Ishikawa (cell line): Measurements from ENCODE around the gene UFM1.

Experiments used
- CEBPB ChIP-seq: IDR thresholded peaks from 2 replicates; pipeline ENCODE4 v1.6.1; 2012
- CREB1 ChIP-seq: IDR thresholded peaks from 2 replicates; pipeline ENCODE4 v1.6.1; 2012; ENCODE audit warnings: low read depth
- EGR1 ChIP-seq: IDR thresholded peaks from 2 replicates; pipeline ENCODE4 v1.6.1; 2012
- EP300 ChIP-seq: IDR thresholded peaks from 2 replicates; pipeline ENCODE4 v1.6.1; 2012; ENCODE audit warnings: borderline replicate concordance
- FOXM1 ChIP-seq: IDR thresholded peaks from 2 replicates; pipeline ENCODE4 v1.6.1; 2012; ENCODE audit warnings: low read depth, borderline replicate concordance
- MAX ChIP-seq: IDR thresholded peaks from 2 replicates; pipeline ENCODE4 v1.6.1; 2012
- NFIC ChIP-seq: IDR thresholded peaks from 2 replicates; pipeline ENCODE4 v1.6.1; 2012
- RAD21 ChIP-seq: IDR thresholded peaks from 2 replicates; pipeline ENCODE4 v1.6.1; 2012; ENCODE audit warnings: low read depth
- REST ChIP-seq: IDR thresholded peaks from 2 replicates; pipeline ENCODE4 v1.6.1; 2012; ENCODE audit warnings: low read depth, mild to moderate bottlenecking
- TAF1 ChIP-seq: IDR thresholded peaks from 2 replicates; pipeline ENCODE4 v1.6.1; 2012; ENCODE audit warnings: low read depth, mild to moderate bottlenecking
- TCF12 ChIP-seq: IDR thresholded peaks from 2 replicates; pipeline ENCODE4 v1.6.1; 2012; ENCODE audit warnings: low read depth
- TEAD4 ChIP-seq: IDR thresholded peaks from 2 replicates; pipeline ENCODE4 v1.6.1; 2012
- USF1 ChIP-seq: IDR thresholded peaks from 2 replicates; pipeline ENCODE4 v1.6.1; 2012
- YY1 ChIP-seq: IDR thresholded peaks from 2 replicates; pipeline ENCODE4 v1.6.1; 2012; ENCODE audit warnings: low read depth
- ZBTB7A ChIP-seq: IDR thresholded peaks from 2 replicates; pipeline ENCODE4 v1.6.1; 2012; ENCODE audit warnings: low read depth

The UFM1 gene

GRCh38 chr13:38321654-38322053 is 28.0 kb upstream of the UFM1 start:
- TF ChIP-seq MAX, result no peak
- TF ChIP-seq RAD21, result no peak
- TF ChIP-seq EGR1, result no peak
- TF ChIP-seq REST, result no peak
- no peak for TF ChIP-seq TEAD4
- TF ChIP-seq CREB1, result no peak
- no peak for TF ChIP-seq EP300
- no peak for TF ChIP-seq FOXM1
- TF ChIP-seq USF1, result no peak
- no peak for TF ChIP-seq TAF1
- TF ChIP-seq YY1, result no peak
- no peak for TF ChIP-seq TCF12
- no peak for TF ChIP-seq ZBTB7A
- TF ChIP-seq NFIC, result no peak
- no peak for TF ChIP-seq CEBPB

- TF ChIP-seq MAX, result no peak
- TF ChIP-seq REST, result no peak
Measured at GRCh38 chr13:38325426-38325825, 24.2 kb upstream of the UFM1 start.

GRCh38 chr13:38328699-38329098 is 21.0 kb upstream of the UFM1 start:
- no peak for TF ChIP-seq CEBPB
- no peak for TF ChIP-seq MAX
- no peak for TF ChIP-seq ZBTB7A
- no peak for TF ChIP-seq EP300
- TF ChIP-seq TEAD4, result no peak
- no peak for TF ChIP-seq TCF12
- no peak for TF ChIP-seq REST
- TF ChIP-seq NFIC, result no peak
- no peak for TF ChIP-seq FOXM1
- TF ChIP-seq RAD21, result no peak
- TF ChIP-seq TAF1, result no peak
- no peak for TF ChIP-seq YY1

GRCh38 chr13:38334845-38335244 is 14.8 kb upstream of the UFM1 start:
- TF ChIP-seq EGR1 (no peak), RAD21 (no peak), ZBTB7A (no peak), MAX (no peak), NFIC (no peak), FOXM1 (no peak), USF1 (no peak), TCF12 (no peak), CREB1 (no peak), TAF1 (no peak), CEBPB (no peak), REST (no peak), EP300 (no peak), YY1 (no peak)
